ENCODE data around the gene LCN12.

The LCN12 gene

DNA sequence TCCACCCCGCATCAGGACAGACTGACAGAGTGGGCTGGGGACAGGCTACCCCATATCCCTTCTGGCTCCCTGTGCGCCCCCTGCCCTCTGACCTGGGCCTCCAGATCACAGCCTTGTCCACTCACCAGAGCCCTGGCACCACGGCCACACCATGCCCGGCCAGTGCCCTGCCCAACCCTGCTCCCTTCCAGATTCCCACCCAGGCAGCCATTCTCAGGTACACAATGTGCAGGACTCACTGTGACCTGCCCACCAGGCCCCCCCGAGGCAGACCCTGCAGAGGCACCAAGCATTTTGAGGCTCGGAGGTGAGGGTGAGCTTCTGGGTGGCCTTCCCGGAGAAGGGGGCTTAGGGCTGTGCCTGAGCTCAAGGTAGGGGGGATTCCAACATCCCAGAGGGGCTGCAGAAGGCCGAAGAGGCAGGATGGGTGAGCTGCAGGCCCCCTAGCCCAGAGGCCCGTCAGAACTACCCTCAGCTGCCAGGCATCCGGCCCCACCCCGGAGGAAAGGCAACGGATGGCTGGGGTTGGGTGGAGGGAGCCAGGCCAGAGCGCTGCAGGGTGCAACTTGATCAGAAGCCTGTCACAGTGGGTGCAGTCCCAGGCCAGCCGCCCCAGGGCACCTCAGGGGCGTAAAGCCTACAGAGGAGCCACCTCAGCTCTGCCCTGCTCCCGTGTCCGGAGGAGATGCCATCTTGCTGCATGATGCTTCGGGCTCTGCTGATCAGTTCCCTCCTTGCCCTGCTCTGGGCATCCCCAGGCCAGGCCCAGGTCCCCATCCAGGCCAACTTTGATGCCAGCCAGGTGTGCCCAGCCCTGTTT is 30.4 kb downstream of the LCN12 start, which contains the start of gene LCNL1:
Gene LCNL1, plus strand, starts transcription at position 762 of the 820 bp plus-strand sequence. CDS start 594 bp downstream, outside the sequence.
- peaks cover 15% of the 10 kb centered on the region for H3K4me1 Mint-ChIP-seq
- TF ChIP-seq, protein P1, sequence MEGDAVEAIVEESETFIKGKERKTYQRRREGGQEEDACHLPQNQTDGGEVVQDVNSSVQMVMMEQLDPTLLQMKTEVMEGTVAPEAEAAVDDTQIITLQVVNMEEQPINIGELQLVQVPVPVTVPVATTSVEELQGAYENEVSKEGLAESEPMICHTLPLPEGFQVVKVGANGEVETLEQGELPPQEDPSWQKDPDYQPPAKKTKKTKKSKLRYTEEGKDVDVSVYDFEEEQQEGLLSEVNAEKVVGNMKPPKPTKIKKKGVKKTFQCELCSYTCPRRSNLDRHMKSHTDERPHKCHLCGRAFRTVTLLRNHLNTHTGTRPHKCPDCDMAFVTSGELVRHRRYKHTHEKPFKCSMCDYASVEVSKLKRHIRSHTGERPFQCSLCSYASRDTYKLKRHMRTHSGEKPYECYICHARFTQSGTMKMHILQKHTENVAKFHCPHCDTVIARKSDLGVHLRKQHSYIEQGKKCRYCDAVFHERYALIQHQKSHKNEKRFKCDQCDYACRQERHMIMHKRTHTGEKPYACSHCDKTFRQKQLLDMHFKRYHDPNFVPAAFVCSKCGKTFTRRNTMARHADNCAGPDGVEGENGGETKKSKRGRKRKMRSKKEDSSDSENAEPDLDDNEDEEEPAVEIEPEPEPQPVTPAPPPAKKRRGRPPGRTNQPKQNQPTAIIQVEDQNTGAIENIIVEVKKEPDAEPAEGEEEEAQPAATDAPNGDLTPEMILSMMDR (IDR thresholded peaks at IDR 0.05) = no peak
- no peak within 1 kb of the TSS for H3K4me3 Mint-ChIP-seq
- DNase-seq = no peak
- no peak within 1 kb of the TSS for H3K27ac Mint-ChIP-seq
- no peaks in the 10 kb centered on the region for H3K9me3 Mint-ChIP-seq
- peaks cover 21% of the 10 kb centered on the region for H3K27me3 Mint-ChIP-seq (ENCODE audit: low read depth, poor library complexity)
- no peaks in the 10 kb centered on the region for H3K36me3 Mint-ChIP-seq (ENCODE audit: low read depth)

DNA sequence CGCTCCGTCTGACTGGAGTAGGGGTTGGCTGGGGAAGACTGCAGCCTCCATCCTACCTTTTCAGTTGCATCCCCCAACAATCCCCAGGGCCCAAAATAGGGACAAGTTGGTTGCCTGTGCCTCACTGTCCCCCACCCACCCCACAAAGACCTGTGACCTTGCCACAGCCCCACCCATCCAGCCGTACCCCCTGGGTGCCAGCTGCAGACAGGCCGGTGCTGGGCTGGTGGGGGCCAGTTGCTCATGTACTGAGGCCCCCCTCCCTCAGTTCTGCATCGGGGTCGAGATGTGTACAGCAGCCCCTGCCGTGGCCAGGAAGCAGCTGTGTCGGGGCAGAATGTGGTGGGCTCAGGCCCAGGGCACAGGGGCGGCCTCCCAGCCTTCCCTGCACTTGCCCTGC is 31.1 kb downstream of the LCN12 start:
- TF ChIP-seq, protein P1 (IDR thresholded peaks at IDR 0.05) = no peak

DNA sequence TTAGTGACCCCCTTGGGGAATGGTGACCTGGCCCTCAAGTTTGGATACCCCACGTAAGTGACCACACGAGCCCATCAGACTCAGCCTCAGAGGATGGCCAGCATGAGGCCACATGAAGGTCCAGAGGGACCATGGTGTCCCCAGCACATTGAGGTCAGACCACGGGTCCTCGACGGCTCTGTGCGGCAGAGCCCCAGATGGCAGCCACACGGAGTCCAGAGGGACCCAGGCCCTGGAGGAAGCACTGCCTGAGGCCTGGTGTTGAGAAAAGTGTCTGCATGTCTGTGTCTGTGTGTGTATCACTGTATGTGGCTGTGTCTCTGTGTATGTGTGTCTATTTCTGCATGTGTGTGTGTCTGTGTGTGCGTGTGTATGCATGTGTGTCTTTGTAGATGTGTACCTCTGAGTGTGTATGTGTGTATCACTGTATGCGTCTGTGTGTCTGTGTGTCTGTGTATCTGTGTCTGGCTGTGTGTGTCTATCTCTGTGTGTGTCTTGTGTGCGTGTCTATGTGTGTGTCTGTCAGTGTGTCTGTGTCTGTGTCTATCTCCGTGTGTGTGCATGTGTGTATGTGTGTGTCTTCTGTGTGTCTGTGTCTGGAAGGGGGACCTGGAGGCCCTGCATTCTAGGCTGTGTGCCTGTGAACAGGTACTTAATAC is 31.7 kb downstream of the LCN12 start:
- no peak overlapping the region for H3K27ac Mint-ChIP-seq
- TF ChIP-seq, protein P1 (IDR thresholded peaks at IDR 0.05) = no peak
- H3K36me3 Mint-ChIP-seq (ENCODE audit: low read depth) = no peaks in the 10 kb centered on the region
- no peaks in the 10 kb centered on the region for H3K9me3 Mint-ChIP-seq
- DNase-seq = no peak
- peaks cover 24% of the 10 kb centered on the region for H3K4me1 Mint-ChIP-seq
- H3K27me3 Mint-ChIP-seq (ENCODE audit: low read depth, poor library complexity) = peaks cover 27% of the 10 kb centered on the region
- peak overlapping the region; percentile 0 for H3K4me3 Mint-ChIP-seq

More for the DNA sequence above, 31.1 kb downstream of the LCN12 start:
- H3K4me3 Mint-ChIP-seq = no peak overlapping the region
- no peak for DNase-seq
- H3K36me3 Mint-ChIP-seq (ENCODE audit: low read depth) = no peaks in the 10 kb centered on the region
- H3K9me3 Mint-ChIP-seq = no peaks in the 10 kb centered on the region
- peaks cover 20% of the 10 kb centered on the region for H3K4me1 Mint-ChIP-seq
- H3K27ac Mint-ChIP-seq = no peak overlapping the region
- H3K27me3 Mint-ChIP-seq (ENCODE audit: low read depth, poor library complexity) = peaks cover 23% of the 10 kb centered on the region

DNA sequence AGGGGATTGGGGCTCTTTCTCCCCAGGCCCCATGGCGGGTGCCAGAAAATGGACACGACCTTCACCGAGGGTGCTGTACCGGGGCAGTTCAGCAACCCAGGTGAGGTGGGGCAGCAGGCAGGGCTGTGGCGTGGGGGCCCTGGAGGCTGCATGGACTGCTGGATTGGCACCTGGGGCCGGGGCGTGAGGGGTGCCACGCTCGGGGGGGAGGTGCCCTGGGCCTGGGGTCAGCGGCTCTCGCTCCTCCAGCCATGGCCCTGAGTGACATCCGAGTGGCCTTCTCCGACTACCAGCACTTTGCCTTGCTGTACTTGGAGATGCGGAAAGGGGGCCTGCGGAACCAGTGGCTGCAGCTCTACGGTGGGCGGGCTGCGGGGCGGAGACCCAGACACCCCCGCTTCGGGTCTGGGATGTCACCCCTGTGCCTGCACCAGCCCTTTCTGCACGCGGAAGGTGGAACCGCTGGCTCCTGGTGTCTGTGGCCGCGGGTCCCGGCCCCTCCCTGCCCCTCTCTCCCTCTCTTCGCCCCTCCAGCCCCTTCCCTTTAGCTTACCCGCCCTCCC is 32.5 kb downstream of the LCN12 start:
- no peak for DNase-seq
- Mint-ChIP-seq H3K9me3 (no peaks in the 10 kb centered on the region), H3K4me3 (no peak overlapping the region), H3K27me3 (ENCODE audit: low read depth, poor library complexity) (peaks cover 29% of the 10 kb centered on the region), H3K4me1 (peaks cover 32% of the 10 kb centered on the region), H3K27ac (no peak overlapping the region), H3K36me3 (ENCODE audit: low read depth) (no peaks in the 10 kb centered on the region)
- TF ChIP-seq, protein P1 (IDR thresholded peaks at IDR 0.05) = no peak

DNA sequence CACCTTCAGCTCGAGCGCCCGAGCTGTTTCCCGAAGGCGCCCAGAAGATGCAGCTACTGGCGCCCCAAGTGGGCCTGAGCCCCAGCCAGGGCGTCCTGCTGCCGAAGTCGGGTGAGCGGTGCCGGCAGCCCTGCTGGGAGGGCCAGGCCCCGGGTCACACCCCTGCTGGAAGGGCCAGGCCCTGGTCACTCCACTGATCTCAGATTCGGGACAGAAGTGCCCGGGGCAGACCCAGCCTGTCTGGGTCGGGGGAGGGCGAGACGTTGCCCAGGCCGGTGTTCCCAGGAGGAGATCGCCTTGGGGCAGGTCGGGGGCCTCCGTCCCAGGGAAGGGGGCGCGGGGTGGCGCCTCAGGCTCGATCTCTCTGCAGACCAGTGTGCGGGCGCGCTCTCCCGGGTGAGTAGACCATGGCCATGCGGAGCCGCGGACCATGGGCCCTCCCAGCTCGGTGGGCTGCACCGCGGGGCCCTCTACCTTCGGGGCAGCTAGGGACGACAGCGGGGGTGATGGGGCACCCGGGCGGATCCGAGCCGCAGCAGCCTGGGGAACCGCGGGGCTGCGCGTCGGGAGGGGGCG is 33.0 kb downstream of the LCN12 start:
- peaks cover 35% of the 10 kb centered on the region for H3K4me1 Mint-ChIP-seq
- peaks cover 2% of the 10 kb centered on the region for H3K9me3 Mint-ChIP-seq
- no peaks in the 10 kb centered on the region for H3K36me3 Mint-ChIP-seq (ENCODE audit: low read depth)
- TF ChIP-seq, protein P1 (IDR thresholded peaks at IDR 0.05) = no peak
- peaks cover 33% of the 10 kb centered on the region for H3K27me3 Mint-ChIP-seq (ENCODE audit: low read depth, poor library complexity)
- H3K27ac Mint-ChIP-seq = no peak overlapping the region
- H3K4me3 Mint-ChIP-seq = no peak overlapping the region
- DNase-seq = no peak
